NCI-H82 (cell line): ENCODE measurements around the gene MRPS24.
A peak's percentile ranks its signal among the peaks of the same experiment; 100 is the strongest.

Experiments
- DNase-seq: peaks from one replicate; lab custom pipeline; 2025; lab: John Stamatoyannopoulos, UW

MRPS24 gene

GRCh38 chr7:43877968-43878864, 8.9 kb upstream of the MRPS24 start:
- DNase-seq = no peak

GRCh38 chr7:43876976-43877745, 7.8 kb upstream of the MRPS24 start:
- no peak for DNase-seq

- no peak for DNase-seq
Measured at GRCh38 chr7:43876241-43876640, 6.9 kb upstream of the MRPS24 start.

GRCh38 chr7:43873300-43873699, 4.0 kb upstream of the MRPS24 start:
- no peak for DNase-seq

GRCh38 chr7:43872406-43873110, 3.2 kb upstream of the MRPS24 start:
- DNase-seq = peak; percentile 11

- no peak for DNase-seq
Measured at GRCh38 chr7:43871064-43871463, 1.7 kb upstream of the MRPS24 start.

- DNase-seq = no peak
Measured at GRCh38 chr7:43870316-43870715, 999 bp upstream of the MRPS24 start.

- no peak for DNase-seq
Measured at GRCh38 chr7:43869867-43870240, 537 bp upstream of the MRPS24 start.

GRCh38 chr7:43868681-43869005, 674 bp downstream of the MRPS24 start:
- DNase-seq = no peak

DNA sequence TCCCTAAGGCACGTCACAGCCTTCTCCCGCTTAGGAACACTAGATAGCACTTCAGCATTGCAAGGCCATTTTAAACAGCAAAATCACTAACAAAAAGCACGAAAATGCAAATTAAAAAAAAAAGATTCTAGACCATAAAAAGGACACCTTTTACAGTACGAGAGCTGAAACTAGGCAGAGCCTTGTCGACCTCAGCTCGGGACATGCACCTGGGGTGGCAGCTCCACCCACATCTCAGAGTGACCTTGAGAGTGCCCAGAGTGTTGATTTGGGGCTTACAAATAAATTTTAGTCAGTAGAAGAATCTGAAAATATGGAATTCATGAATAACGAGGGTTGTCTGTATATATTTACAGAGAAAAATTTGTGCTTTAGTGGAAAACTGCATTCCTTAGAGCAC, 1.1 kb downstream of the MRPS24 start:
- no peak for DNase-seq

DNA sequence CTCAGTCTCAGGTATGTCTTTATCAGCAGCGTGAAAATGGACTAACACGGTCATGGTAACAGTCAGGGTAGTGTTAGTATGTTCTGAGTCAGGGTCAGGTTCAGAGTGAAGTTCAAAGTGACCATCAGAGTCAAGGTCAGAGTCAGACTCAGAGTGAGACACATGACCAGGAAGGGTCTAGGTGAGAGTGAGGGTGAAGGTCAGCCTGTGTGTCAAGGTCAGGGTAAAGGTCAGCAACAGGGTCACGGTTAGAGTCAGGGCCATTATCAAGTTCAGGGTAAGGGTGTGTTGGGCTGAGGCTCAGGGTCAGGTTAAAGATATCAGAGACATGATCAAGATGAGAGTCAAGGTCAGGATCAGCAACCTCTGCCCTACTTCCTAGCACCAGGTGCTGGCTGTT, 4.0 kb downstream of the MRPS24 start:
- DNase-seq = no peak

DNA sequence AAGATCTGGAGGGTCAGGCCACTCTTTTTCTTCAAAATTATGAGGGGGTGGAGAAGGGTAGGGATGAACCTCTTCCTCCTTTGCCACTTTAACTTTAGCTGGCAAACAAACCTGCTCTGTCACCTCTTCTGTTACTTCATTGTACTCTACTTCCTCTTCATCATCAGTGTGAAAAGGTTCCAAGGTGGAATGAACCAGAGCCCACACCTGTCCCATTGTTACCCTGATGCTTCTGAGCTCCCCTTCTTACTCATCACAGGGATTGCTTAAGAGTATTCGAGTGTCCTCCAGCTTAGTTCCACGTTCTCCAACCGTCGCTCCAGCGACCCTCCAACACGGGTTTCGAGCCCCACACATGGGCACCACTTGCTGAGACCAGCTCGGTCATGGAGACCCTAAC, 5.2 kb downstream of the MRPS24 start:
- no peak for DNase-seq

DNA sequence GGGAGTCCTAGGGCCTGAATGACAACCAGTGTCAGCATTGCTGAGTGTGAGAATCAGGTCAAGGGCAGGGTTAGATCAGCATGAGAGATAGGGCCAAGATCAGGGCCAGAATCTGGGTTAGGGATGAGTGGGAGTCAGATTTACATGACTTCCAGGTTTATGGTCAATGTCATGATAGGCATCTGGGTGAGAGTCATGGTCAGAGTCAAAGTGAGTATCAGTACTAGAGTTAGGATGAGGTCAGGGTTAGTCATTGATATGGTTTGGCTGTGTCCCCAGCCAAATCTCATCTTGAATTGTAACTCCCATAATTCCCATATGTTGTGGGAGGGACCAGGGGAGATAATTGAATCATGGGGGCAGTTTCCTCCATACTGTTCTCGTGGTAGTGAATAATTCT, 12.3 kb downstream of the MRPS24 start:
- DNase-seq = peak; percentile 41

- DNase-seq = no peak
Measured at GRCh38 chr7:43856316-43856715, 13.0 kb downstream of the MRPS24 start.

- no peak for DNase-seq
Measured at GRCh38 chr7:43855176-43855575, 14.1 kb downstream of the MRPS24 start.

GRCh38 chr7:43851805-43852204, 17.5 kb downstream of the MRPS24 start:
- no peak for DNase-seq

GRCh38 chr7:43850348-43851116, 18.8 kb downstream of the MRPS24 start:
- DNase-seq = no peak

DNA sequence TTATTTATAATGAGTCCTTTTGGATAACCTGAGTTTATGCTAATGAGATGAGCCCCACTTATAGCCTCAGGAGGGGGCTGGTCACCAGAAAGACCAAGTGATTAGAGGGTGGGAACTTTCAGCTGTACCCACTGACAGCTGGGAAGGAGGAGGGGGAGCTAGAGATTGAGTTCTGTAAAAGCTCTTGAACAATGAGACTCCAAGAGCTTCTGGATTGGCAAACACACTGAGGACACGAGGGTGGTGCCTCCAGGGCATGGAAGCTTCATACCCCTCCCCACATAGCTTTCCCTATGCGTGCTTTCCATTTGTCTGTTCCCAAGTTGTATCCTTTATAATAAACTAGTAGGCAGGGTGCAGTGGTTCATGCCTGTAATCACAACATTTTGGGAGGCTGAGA, 20.3 kb downstream of the MRPS24 start:
- peak; percentile 62 for DNase-seq

DNA sequence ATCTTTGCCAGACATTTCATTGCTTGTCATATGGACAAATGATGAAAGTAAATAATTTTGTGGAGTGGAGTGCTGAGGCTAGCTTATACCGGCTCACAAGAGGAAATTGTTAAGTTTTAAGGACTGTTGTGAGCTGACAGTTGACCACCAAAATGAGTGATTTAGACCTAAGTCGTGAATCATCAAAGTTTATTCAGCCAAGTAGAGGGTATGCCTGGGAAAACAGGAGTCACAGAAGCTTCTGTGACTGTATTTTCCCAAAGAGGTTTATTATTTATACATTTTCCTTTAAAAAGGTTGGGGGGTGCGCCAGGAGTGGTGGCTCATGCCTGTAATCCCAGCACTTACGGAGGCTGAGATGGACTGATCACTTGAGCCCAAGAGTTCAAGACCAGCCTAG, 21.8 kb downstream of the MRPS24 start:
- no peak for DNase-seq

DNA sequence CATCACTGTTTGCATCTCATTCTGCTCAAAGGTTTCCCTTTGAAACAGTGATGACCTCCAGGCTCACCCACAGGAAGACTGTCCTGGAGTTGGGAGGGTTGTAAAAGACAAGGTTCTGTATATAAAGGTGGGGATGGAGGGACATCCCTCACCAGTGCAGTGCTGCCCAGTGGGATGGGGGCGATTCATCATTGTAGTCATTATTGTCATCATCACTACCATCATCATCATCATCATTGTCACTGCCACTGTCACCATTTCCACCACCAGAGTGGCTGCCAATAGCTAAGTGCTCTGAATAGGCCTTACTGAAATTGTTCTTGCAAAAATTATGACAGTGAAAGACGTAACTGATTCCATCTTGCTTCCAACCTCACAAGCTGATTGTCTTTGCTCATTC, 24.7 kb downstream of the MRPS24 start:
- DNase-seq = no peak

- DNase-seq = no peak
Measured at GRCh38 chr7:43844257-43844656, 25.1 kb downstream of the MRPS24 start.

DNA sequence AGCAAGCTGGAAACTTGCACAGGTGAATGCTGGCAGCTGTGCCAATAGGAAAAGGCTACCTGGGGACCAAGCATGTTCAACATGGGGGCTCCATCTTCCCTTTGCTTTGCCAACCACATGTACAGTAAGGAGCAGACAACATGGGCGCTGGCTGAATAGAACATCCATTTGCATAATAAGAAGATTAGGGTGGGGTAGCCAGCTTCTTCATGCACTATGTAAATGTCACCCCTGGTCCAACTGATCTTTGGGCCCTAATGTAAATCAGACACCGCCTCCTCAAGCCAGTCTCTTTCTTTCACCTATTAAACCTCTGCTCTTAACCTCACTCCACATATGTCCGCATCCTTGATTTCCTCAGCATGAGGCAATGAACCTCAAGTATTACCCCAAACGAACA, 26.0 kb downstream of the MRPS24 start:
- peak; percentile 10 for DNase-seq
